HCEC 1CT (cell line): ENCODE data around the gene FMOD.
"Not testable (repeated sequence)": the region's sequence is repeated elsewhere in the genome, so short reads cannot be mapped to it uniquely, and the experiment has no call there.

Experiments used
- DNase-seq: peaks from one replicate; pipeline ENCODE4 v3.0.0-alpha.2; 2017

FMOD gene

GRCh38 chr1:203304919-203305808 lies 45.8 kb downstream of the FMOD start, which contains the start of gene BTG2:
TSS of gene BTG2 (plus strand) at chr1:203305519. CDS start at chr1:203305607, 88 bp downstream.
- DNase-seq: peak; percentile 72

GRCh38 chr1:203304391-203304918 lies 46.5 kb downstream of the FMOD start:
- no peak for DNase-seq

GRCh38 chr1:203302894-203303293 lies 48.0 kb downstream of the FMOD start:
- no peak for DNase-seq

GRCh38 chr1:203302456-203302855 lies 48.5 kb downstream of the FMOD start:
- DNase-seq: no peak

- no peak for DNase-seq
These were observed 49.6 kb downstream of the FMOD start for GRCh38 chr1:203301331-203301668.

- DNase-seq: no peak
These were observed 50.2 kb downstream of the FMOD start for GRCh38 chr1:203300441-203301330.

- DNase-seq: not testable (repeated sequence)
These were observed 51.0 kb downstream of the FMOD start for GRCh38 chr1:203299719-203300429.

- no peak for DNase-seq
These were observed 51.8 kb downstream of the FMOD start for GRCh38 chr1:203299169-203299568.

GRCh38 chr1:203296460-203297073 lies 54.4 kb downstream of the FMOD start:
- no peak for DNase-seq

GRCh38 chr1:203295796-203296195 lies 55.1 kb downstream of the FMOD start:
- DNase-seq: no peak

- DNase-seq: no peak
These were observed 59.5 kb downstream of the FMOD start for GRCh38 chr1:203291201-203292096.
